HAP-1 (cell line): ENCODE measurements around the gene RNF128.

Experiments used
- DNase-seq, 2 experiments: peaks; one replicate each; pipeline ENCODE4 v3.0.0-alpha.2; 2016 to 2020; ENCODE audit warnings: low spot score in 2 of 2
- H3K27me3 ChIP-seq: fragments of 250-450 bp; sonication (Bioruptor Pico); 2 replicates; pipeline ENCODE4 v1.5.1; 2020; ENCODE audit warnings: low read depth, mild to moderate bottlenecking, moderate library complexity
- H3K36me3 ChIP-seq: fragments of 250-450 bp; sonication (Bioruptor Pico); replicated peaks from 2 replicates; pipeline ENCODE4 v1.5.1; 2020; ENCODE audit warnings: mild to moderate bottlenecking
- H3K4me1 ChIP-seq: fragments of 250-450 bp; sonication (Bioruptor Pico); 2 replicates; pipeline ENCODE4 v1.5.1; 2020; ENCODE audit warnings: mild to moderate bottlenecking
- H3K4me3 ChIP-seq: fragments of 250-450 bp; sonication (Bioruptor Pico); 2 replicates; pipeline ENCODE4 v1.5.1; 2020; ENCODE audit warnings: mild to moderate bottlenecking, moderate library complexity
- H3K9me3 ChIP-seq: fragments of 250-450 bp; sonication (Bioruptor Pico); 2 replicates; pipeline ENCODE4 v1.5.1; 2020; ENCODE audit warnings: mild to moderate bottlenecking, moderate library complexity
- in situ Hi-C: fragments of 300-500 bp; cut with MboI; formaldehyde crosslinking; loops from 3 replicates; pipeline ENCODE4 v1.14.3; 2020; ENCODE audit warnings: low sequenced_read_pairs, inconsistent platforms, mixed read lengths

Gene RNF128, protein sequence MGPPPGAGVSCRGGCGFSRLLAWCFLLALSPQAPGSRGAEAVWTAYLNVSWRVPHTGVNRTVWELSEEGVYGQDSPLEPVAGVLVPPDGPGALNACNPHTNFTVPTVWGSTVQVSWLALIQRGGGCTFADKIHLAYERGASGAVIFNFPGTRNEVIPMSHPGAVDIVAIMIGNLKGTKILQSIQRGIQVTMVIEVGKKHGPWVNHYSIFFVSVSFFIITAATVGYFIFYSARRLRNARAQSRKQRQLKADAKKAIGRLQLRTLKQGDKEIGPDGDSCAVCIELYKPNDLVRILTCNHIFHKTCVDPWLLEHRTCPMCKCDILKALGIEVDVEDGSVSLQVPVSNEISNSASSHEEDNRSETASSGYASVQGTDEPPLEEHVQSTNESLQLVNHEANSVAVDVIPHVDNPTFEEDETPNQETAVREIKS

DNA sequence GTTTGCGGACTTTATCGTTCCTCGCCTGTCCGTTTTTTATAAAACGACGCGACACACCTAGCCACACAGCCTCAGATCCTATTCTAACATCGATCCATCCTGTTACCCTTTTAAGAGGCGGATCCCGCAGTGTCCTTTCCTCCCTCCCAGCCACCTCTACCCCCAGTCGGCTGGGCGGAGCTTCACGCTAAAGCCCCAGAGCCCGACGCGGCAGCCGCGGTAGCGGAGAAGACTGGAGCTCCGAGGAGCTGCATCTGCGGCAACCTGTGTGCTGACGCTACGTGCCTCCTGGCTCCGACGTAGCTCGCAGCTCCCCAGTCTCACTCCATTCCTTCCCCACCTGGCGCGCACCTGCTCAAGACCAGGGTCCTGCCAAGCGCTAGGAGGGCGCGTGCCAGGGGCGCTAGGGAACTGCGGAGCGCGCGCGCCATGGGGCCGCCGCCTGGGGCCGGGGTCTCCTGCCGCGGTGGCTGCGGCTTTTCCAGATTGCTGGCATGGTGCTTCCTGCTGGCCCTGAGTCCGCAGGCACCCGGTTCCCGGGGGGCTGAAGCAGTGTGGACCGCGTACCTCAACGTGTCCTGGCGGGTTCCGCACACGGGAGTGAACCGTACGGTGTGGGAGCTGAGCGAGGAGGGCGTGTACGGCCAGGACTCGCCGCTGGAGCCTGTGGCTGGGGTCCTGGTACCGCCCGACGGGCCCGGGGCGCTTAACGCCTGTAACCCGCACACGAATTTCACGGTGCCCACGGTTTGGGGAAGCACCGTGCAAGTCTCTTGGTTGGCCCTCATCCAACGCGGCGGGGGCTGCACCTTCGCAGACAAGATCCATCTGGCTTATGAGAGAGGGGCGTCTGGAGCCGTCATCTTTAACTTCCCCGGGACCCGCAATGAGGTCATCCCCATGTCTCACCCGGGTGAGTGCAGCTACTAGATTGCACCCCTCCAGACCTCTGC, at the start of gene RNF128:
Gene RNF128 (plus strand): TSS at position 217 of the 953 bp plus-strand sequence. CDS start 213 bp downstream, at position 430.
- Histone ChIP-seq H3K4me1 (no peaks in the 10 kb centered on the region), H3K4me3 (no peak within 1 kb of the TSS), H3K9me3 (no peaks in the 10 kb centered on the region), H3K27me3 (peaks cover 36% of the 10 kb centered on the region), H3K36me3 (no peaks in the 10 kb centered on the region)
- in situ Hi-C loops, result no loop called here
- no peak for DNase-seq

DNA sequence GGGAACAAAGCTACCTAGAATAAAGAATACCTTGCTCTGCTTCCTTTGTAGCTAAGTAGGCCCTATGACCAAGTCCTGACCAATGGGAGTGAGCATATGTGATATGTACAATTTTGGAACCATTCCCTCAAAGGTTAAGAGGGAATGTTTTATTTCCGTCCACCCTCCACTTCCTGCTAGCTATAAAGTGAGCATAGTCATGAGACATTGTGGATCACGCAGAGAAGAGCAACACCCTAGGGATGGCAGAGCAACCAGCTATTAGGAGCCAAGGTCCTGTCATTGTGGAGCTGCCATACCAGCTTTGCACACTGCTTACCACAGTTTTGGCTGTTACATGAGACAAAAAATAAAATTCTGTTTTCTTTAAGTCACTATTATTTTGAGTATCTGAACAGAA, 45.8 kb upstream of the RNF128 start:
- no peaks in the 10 kb centered on the region; the same call in 1 of the 2 replicates for H3K27me3 ChIP-seq
- DNase-seq, result no peak
- H3K4me1 ChIP-seq, result peaks cover 10% of the 10 kb centered on the region
- in situ Hi-C loops, result no loop called here
- H3K9me3 ChIP-seq, result no peaks in the 10 kb centered on the region
- H3K4me3 ChIP-seq, result no peak overlapping the region
- no peaks in the 10 kb centered on the region for H3K36me3 ChIP-seq

DNA sequence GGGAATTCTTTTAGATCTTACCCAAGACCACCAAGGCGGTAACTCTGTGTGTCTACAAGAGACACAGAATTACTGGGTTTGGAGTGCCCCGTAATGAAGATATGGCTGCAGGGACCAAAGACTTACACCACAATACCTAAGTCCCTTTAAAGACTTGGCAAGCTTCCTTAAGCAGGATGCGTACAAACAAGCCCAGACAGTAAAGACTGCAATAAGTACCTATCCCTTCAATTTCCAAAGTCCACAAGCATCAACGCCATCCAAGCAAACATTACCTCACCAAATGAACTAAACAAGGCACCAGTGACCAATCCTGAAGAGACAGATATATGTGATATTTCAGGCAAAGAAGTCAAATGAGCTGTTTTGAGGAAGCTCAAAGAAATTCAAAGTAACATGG, 42.3 kb upstream of the RNF128 start:
- in situ Hi-C loops, result no loop called here

DNA sequence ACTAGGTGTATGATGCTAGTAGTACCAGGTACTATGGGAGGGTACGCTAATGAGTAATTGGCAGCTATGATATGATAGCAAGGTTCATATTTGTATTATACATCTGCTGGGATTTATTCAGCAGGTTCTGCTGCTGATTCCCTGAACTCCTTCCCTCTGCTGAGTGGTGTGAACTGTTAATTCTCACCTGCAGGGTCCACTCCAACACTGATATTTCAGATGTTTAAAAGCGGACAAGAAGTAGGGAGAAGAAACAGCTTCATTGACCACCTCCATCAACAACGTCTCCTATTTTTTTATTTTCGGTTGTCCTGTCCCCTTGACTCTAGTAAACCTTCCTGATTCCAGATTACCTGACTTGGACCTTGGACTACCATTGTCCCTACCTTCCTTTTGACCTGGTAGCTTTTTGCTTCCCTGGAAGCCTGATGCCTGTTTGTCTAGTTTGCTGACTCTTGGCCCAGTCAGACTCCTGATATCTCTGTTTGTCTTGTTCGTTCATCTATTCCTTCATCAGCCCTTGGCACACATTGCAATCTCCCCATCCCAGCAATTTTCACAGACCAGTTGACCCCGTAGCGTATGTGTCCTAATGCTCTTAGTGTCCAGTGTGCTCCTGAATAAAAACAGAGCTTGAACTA, 34.0 kb upstream of the RNF128 start:
- in situ Hi-C loops, result no loop called here
- peaks cover 2% of the 10 kb centered on the region; the same call in 1 of the 2 replicates for H3K27me3 ChIP-seq

More for the DNA sequence above, 42.3 kb upstream of the RNF128 start:
- Histone ChIP-seq H3K9me3 (no peaks in the 10 kb centered on the region), H3K27me3 (no peaks in the 10 kb centered on the region; the same call in 1 of the 2 replicates), H3K4me3 (no peak overlapping the region), H3K36me3 (no peaks in the 10 kb centered on the region), H3K4me1 (peaks cover 2% of the 10 kb centered on the region; the same call in 1 of the 2 replicates)
- DNase-seq, result no peak

DNA sequence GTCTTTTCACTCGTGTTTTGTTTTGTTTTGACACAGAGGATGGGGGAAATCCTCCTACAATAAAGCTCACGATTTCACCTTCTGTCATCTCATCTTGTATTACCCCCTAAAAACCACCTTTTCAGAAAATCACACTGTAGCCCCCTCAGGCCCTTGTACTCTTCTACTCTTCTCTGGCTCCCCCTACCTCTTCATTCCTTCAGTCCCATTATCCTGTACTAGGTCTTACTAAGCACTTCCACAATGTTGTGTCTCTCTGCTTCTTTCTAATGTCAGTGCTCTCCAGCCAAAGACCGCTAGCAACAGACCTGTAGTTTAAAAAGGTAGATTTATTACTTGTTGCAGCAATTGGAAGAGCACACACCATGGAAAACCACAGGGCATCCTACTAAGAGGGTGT, 30.0 kb upstream of the RNF128 start:
- peaks cover 2% of the 10 kb centered on the region; the same call in 1 of the 2 replicates for H3K27me3 ChIP-seq
- no peaks in the 10 kb centered on the region for H3K36me3 ChIP-seq
- H3K4me1 ChIP-seq, result no peaks in the 10 kb centered on the region
- in situ Hi-C loops, result no loop called here
- no peaks in the 10 kb centered on the region for H3K9me3 ChIP-seq
- no peak for DNase-seq
- H3K4me3 ChIP-seq, result no peak overlapping the region

More for the DNA sequence above, 34.0 kb upstream of the RNF128 start:
- Histone ChIP-seq H3K4me1 (no peaks in the 10 kb centered on the region), H3K36me3 (no peaks in the 10 kb centered on the region), H3K4me3 (no peak overlapping the region), H3K9me3 (no peaks in the 10 kb centered on the region)
- DNase-seq, result no peak

DNA sequence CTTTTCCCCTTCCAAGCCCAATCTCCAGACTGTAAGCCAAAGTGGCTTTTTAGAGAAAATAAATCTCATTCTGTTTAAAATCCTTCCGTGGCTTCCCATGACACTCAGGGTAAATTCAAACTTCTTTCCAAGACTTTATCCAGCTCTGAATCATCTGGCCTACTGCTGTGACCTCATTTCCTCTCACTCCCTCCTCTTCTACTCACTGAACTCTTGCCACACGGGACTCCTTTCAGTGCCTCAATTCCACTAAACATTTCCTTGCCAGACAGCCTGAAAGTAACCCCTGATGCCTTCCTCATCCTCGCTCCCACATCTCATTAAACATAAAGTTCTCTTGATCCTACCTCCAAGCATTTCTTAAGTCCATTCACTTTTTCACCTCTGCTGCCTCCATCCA, 27.8 kb upstream of the RNF128 start:
- Histone ChIP-seq H3K9me3 (no peaks in the 10 kb centered on the region), H3K4me1 (no peaks in the 10 kb centered on the region), H3K27me3 (no peaks in the 10 kb centered on the region; the same call in 1 of the 2 replicates), H3K4me3 (no peak overlapping the region), H3K36me3 (no peaks in the 10 kb centered on the region)
- in situ Hi-C loops, result no loop called here
- no peak for DNase-seq

DNA sequence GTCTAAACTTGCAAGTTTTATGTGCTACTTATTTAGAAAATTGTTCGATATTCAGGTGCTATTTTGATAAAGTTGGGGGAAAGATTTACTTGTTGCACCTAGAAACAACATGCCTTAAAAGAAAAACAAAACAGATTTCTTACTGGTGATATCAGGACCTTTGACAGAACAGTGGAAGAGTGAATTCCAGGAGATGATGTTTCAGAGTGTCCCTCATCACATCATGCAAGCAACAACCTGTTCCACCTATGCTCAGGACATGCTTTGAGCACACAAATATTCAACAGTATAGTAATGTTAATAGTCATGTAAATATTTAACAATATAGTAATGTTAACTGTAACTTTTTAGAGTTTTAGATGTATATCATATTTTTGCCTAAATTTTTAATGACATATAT, 23.9 kb upstream of the RNF128 start:
- DNase-seq, result no peak
- Histone ChIP-seq H3K9me3 (no peaks in the 10 kb centered on the region), H3K27me3 (no peaks in the 10 kb centered on the region), H3K36me3 (no peaks in the 10 kb centered on the region), H3K4me1 (no peaks in the 10 kb centered on the region), H3K4me3 (no peak overlapping the region)
- in situ Hi-C loops, result no loop called here

DNA sequence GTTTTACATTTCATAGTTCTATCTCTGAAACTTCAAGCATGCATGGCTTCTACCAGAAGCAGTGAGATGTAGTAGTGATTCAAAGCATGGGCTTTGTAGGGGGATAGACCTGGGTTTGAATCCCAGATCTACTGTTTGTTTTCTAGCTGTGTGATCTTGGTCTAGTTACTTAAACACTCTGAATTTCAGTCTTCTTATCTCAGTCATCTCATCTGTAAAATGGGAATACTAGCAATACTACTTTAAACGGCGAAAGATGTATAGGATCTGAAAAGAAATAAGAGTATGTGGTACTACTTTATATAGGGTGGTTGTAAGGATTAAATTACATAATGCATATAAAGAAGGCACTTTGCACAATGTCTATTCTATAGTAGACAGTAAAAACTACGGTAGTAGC, 20.0 kb upstream of the RNF128 start:
- Histone ChIP-seq H3K4me1 (no peaks in the 10 kb centered on the region), H3K4me3 (no peak overlapping the region), H3K36me3 (no peaks in the 10 kb centered on the region), H3K27me3 (no peaks in the 10 kb centered on the region), H3K9me3 (no peaks in the 10 kb centered on the region)
- no peak for DNase-seq
- in situ Hi-C loops, result no loop called here

DNA sequence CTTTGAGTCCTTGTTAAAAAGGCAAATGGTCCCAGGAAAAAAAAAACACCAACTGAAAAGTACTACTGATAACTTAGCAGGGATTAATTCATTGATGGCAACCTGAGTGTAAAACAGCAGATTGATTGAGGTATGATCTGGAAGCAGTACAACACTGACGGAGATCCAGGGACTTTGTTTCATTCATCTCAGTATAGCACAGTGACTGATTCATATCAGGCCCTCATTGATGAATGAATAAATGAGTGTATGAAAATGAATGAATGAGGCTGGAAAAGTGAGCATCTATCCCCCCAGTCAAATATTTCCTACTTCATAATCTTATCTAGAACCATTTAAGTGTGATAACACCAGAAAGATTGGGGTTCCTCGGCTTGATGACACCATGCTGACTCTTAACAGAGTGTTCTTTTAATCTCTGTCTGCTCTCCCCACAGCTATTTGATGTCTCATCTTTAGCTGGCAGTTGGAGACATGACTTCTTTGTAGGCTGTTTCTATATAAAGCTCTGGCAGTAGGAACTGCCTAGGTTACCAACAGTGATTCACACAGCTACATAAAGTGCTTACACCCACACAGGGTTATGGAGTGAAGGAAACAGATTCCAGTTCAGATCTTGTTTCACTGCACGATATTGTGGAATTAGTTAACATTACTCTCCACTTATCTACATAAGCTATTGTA, 18.6 kb upstream of the RNF128 start:
- H3K4me3 ChIP-seq, result no peak overlapping the region
- in situ Hi-C loops, result no loop called here
- no peaks in the 10 kb centered on the region for H3K9me3 ChIP-seq
- no peak for DNase-seq
- H3K27me3 ChIP-seq, result no peaks in the 10 kb centered on the region
- no peaks in the 10 kb centered on the region for H3K36me3 ChIP-seq
- no peaks in the 10 kb centered on the region for H3K4me1 ChIP-seq

DNA sequence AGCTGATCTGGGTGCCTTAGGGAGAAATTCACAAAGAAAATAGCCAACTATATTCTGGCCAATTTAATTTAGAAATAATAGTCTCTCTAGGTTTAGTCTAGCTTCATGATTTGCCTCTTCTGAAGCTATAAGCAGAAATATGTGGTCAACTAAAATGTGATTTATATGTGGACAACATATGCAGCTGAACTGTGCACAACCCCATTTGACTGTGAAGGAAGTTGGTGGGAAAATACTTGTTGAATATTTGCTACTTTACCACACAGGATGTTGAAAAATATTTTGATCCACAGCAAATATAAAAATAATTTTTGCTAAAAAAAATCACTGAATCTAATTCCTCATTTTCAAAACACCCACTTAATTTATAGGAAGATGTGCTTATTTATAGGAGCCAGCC, 15.7 kb upstream of the RNF128 start:
- in situ Hi-C loops, result no loop called here
- Histone ChIP-seq H3K27me3 (no peaks in the 10 kb centered on the region), H3K4me3 (no peak overlapping the region), H3K9me3 (no peaks in the 10 kb centered on the region), H3K4me1 (no peaks in the 10 kb centered on the region), H3K36me3 (no peaks in the 10 kb centered on the region)
- DNase-seq, result no peak

DNA sequence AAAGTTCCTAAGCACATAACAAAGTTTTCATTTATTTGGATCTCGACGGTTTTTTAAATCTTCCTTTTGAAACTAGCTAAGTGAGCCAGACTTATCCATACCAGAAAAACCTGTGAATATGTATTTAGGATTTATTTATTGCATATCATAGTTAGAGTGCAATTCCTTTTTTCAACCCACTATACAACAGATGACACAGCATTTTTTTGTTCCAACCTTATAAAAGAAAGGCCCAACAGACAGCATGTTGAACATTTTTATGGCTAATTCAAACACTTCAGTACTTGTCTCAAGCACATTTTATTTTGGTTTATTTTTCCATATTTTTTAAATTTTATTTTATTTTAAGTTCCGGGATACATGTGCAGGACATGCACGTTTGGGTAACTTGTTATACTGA, 15.1 kb upstream of the RNF128 start:
- in situ Hi-C loops, result no loop called here

DNA sequence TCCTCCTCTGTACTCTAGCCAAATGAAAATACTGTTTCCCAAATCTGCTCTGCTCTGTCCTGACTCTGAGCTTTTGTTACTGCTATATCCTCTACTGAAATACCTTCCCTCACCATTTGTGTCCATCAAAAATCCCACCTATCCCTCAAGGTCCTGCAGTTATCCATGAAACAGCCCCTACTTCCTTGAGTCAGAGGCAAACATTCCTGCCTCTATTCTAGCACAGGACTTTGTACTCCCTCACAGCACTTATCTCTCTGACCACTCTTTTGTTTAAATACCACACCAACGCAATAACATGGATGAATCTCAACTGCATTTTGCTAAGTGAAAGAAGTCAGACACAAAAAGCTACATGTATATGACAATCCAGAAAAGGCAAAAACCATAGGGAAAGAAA, 10.5 kb upstream of the RNF128 start:
- Histone ChIP-seq H3K4me3 (no peak overlapping the region), H3K9me3 (no peaks in the 10 kb centered on the region), H3K36me3 (no peaks in the 10 kb centered on the region), H3K27me3 (0 out of 2 replicates have a peak, but pooled peaks cover 2% of the 10 kb centered on the region), H3K4me1 (no peaks in the 10 kb centered on the region)
- no peak for DNase-seq
- in situ Hi-C loops, result no loop called here

More for the DNA sequence above, 15.1 kb upstream of the RNF128 start:
- no peaks in the 10 kb centered on the region for H3K27me3 ChIP-seq
- no peak overlapping the region for H3K4me3 ChIP-seq
- no peaks in the 10 kb centered on the region for H3K4me1 ChIP-seq
- no peaks in the 10 kb centered on the region for H3K36me3 ChIP-seq
- no peaks in the 10 kb centered on the region for H3K9me3 ChIP-seq
- no peak for DNase-seq

DNA sequence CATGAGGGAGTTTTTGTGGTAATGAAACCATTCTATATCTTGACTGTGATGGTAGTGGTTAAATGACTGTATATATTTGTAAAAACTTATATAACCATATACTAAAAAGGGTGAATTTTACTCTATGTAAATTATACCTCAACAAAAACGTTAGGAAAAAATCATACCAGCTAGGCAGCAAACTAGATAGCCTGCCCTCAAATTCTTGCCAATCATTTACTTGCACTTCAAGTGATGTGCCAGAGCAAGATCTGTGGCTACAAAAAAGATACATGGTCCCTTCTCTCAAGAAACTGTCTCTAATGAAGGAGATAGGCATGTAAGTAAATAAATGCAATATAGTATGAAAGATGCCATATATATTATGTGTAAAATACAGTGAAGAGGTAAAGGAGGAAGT, 10.0 kb upstream of the RNF128 start:
- Histone ChIP-seq H3K4me3 (no peak overlapping the region), H3K4me1 (no peaks in the 10 kb centered on the region), H3K36me3 (no peaks in the 10 kb centered on the region), H3K27me3 (0 out of 2 replicates have a peak, but pooled peaks cover 2% of the 10 kb centered on the region), H3K9me3 (no peaks in the 10 kb centered on the region)
- in situ Hi-C loops, result no loop called here
- no peak for DNase-seq
